Skin epidermis (tissue), 12 donors: ENCODE results near the gene MGRN1.
A peak's percentile ranks its signal among the peaks of the same experiment; 100 is the strongest.

Experiments used
- H3K27ac ChIP-seq, 21 experiments: fragments of 200-600 bp; sonication (generic) in 11 of 21; one replicate each; pipeline ENCODE4 v1.5.0; 2020; ENCODE audit warnings: mild to moderate bottlenecking in 3 of 21, inconsistent platforms in 2 of 21, moderate library complexity in 2 of 21
- H3K4me3 ChIP-seq, 7 experiments: fragments of 200-600 bp; sonication (generic) in 2 of 7; one replicate each; pipeline ENCODE4 v1.5.0; 2020; ENCODE audit warnings: inconsistent platforms in 2 of 7, mild to moderate bottlenecking in 2 of 7, moderate library complexity in 1 of 7

The MGRN1 gene

DNA sequence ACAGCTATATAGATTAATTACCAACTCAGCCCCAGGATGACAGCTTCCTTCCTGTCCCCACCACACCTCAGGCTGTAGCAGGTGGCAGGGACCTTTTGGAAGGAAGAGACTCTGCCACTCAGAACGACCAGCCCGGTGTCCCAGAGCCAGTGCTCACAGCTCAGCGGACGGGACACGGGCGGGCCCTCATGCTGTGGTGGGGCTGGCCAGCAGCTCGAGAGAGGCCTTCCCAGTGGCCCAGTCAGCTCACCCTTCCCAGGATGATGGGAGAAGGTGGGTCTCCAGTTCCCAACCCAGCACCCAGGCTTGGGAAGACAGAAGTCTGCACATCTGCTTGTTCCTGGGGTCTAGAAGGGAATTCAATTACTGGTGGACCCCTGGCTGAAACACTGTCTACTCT lies 79.3 kb downstream of the MGRN1 start:
- Histone ChIP-seq H3K27ac (no peak overlapping the region), H3K4me3 (no peak overlapping the region)

DNA sequence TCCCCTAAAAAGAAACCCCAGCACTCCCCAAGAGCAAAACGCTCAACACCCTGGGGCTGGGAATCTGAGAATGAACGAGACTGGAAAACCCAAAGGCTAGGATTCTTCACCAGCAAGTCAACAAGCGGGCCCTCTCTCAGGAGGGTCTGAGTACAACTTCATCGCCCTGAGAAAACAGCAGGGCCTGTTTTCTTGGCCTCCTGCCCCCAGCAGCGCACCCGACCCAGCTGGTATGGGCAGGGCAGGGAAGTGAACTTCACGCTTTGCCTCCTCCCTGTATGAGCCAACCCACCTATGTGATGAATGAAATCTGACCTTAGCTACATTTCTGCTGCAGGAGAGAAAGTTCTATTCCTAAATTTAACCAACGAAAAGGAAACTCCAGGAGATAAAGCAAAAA lies 79.9 kb downstream of the MGRN1 start:
- H3K4me3 ChIP-seq, result no peak overlapping the region
- H3K27ac ChIP-seq, result no peak overlapping the region

DNA sequence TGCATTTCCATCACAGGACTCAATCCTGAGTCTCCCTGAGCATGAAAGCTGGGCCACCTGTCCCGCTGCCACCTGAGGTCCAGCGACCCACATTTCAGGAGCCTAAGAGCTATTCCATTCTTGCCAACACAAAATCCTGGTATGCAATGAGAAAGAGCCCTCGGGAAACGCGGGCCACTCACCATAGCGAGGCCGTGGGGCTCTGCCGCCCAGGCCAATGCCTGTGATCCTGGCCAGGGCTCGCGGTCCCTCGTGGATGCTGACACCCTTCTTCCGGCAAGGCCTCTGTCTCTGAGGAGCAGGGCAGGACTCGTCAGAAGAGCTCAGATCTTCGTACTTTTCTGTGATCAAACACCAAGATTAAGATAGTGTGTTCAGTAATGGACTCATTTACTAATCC lies 80.3 kb downstream of the MGRN1 start:
- Histone ChIP-seq H3K4me3 (no peak overlapping the region), H3K27ac (no peak overlapping the region)

DNA sequence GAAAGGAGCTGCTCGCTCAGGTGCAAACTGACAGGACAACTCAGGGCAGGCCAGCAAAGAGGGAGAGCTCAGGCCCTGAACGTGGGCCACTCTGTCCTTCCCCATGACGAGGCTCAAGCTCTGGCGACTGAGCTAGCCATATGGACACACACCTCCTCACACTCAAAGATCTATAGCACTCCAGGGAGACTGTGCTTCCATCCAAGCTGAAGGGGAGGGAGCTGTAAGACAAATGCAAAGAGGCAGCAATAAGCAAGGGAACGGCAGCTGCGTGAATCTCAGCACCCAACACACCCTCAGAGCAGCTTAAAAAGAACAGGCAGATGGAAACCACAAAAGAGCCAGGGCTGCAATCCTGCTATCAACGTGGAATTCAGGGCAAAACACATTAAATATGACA lies 82.2 kb downstream of the MGRN1 start:
- Histone ChIP-seq H3K27ac (no peak overlapping the region), H3K4me3 (no peak overlapping the region)

DNA sequence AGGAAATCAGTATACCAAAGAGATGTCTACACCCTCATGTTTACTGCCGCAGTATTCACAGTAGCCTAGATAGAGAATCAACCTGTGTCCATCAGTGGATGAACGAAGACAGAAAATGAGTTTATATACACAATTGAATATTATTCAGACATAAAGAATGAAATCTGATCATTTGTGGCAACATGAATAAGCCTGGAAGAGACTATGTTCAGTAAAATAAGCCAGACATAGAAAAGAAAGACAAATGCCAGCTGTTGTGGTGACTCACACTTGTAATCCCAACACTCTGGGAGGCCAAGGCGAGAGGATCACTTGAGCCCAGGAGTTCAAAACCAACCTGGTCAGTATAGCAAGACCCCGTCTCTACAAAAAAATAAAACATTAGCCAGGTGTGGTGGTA lies 84.9 kb downstream of the MGRN1 start:
- H3K4me3 ChIP-seq, result no peak overlapping the region

DNA sequence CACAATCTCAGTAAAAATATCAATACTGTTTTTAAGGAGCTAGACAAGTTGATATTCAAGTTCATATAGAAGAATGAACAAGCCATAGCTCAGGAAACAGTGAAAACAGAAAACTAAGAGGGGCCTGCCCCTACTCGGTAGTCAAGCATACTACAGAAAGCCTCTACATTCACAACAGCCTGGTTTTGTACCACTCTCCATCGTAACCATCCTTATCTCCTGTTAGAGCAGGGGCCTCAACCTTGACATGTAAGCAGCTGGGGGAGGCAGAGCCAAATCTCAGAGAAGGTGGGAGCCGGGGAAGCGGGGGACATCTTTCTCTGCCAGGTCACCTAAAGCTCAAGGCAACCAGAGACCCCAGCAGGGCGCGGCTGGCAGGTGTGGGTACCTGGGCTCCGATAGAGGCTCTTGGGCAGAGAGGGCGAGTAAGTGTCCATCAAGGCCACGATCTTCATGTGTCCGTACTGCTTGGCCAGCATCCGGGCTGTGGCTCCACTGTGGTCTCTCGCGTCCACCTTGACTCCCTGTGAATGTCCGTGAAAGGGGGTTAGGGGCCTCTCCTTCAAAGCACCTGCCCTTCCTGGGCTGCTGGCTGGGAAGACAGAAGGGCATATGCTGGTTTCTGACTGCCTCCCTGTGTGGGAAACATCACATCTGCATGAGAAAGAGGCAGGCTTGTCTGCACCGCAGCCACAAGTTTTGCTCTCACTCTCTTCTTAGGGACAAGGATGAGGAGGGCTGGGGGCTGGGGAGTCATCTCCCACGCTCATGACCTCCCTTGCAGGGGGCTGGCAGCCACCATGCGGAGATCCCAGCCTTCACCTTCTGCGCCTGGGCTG lies 89.3 kb downstream of the MGRN1 start:
- H3K27ac ChIP-seq, result no peak overlapping the region
- no peak overlapping the region for H3K4me3 ChIP-seq

More for the DNA sequence above, 84.9 kb downstream of the MGRN1 start:
- no peak overlapping the region for H3K27ac ChIP-seq

DNA sequence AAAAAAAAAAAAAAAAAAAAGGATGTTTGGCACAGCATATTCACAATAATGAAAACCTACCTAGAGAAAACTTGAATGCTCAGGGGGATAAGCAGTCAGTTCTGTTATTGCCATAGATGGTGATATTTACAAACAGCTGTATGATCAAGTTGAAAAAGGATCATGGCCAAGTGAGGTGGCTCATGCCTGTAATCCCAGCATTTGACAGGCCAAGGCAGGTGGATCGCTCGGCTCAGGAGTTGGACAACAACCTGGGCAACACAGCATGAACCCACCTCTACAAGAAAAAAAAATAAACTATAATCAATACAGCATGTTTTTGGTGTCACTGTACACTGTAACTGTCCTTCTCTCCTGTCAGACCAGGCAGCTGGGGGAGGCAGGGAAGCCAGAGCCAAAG lies 90.4 kb downstream of the MGRN1 start:
- H3K27ac ChIP-seq, result no peak overlapping the region
- H3K4me3 ChIP-seq, result no peak overlapping the region

DNA sequence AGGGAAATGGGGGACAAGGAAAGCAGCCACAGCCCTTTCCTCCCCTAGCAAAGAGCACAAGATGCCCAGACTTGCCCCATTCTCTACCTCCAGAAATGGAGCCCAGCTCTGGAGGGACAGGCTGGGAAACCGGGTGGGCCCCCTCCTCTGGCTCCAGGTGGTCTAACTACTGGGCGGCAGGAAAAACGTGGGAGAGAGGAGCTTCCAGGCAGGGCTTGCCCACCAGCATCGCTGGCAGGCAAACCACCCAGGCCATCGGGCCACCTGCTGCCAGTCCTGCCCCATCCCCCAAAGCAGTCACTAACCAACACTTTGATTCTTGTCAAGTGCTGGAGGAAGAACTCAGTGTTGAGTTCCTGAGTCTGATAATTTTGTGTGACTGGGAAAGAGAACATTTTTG lies 93.8 kb downstream of the MGRN1 start:
- H3K27ac ChIP-seq, result peak overlapping the region in 1 of 21 experiments; percentile 9
- no peak overlapping the region for H3K4me3 ChIP-seq

DNA sequence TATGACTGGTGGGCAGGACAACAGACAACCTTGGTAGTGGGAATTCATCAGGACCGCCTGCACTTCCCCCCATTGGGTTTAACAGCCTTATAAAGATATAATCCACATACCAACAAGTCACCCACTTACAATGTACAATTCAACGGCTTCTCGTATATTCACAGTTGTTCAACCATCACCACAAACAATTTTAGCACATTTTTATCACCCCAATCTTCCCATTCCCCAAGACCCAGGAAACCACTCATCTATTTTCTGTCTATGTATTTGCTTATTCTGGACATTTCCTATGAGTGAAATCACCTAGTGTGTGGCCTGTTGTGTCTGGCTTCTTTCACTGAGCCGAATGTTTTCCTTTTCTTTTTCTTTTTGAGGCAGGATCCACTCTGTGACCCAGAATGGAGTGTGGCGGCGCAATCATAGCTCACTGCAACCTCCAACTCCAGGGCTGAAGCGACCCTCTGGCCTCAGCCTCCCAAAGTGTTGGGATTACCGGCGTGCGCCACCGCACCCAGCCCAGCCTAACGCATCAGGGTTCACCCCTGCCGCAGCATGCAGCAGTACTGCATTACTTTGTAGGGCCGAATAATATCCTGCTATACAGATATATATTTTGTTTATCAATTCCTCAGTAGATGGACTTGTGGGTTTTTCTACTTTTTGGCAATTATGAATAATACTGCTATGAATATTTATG lies 98.6 kb downstream of the MGRN1 start:
- Histone ChIP-seq H3K27ac (no peak overlapping the region), H3K4me3 (no peak overlapping the region)

DNA sequence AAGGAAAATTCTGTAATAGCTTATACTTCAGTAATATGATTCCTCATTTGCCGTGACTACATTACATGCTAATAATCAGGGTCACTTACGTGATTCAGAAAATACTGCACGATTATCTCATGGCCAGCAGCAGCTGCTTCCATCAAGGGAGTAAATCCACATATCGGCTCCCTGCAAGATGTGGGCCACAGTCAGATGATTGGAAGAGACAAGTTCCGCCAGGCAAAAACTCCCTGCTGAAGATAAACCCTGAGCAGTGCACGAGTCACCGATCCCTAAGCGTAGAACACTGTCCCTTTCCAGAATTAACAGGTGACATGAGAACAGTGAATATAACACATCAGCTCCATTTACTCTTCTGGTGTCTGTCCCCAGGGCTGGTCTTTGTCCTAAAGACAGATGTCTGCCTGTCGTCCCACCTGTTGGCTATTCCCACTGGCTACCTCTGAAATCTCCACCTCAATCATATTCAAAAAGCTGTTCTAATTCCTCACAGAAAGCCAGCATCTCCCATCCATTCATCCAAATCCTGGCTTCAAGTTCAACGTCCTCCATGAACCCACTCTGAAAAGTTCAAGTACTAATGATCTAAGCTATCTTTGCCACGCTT lies 100.1 kb downstream of the MGRN1 start:
- no peak overlapping the region for H3K27ac ChIP-seq
- no peak overlapping the region for H3K4me3 ChIP-seq

DNA sequence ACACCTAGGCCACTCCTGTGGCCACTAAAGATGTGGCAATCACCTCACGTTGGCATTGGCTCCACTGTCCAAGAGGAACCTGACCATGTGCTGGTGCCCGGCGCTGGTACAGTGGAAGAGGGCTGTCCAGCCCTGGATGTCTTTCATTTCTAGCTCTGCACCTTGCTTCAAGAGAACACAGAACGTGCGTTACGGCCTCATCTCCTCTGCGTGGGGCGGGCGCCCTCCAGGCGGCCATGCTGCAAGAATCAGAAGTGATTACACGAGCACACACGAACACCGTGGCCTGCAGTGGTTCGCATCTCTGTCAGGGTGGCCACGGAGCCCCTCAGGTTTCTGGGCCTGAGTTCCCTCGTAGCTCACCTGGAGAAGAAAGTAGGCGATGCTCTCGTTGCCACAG lies 102.0 kb downstream of the MGRN1 start:
- H3K27ac ChIP-seq, result no peak overlapping the region

DNA sequence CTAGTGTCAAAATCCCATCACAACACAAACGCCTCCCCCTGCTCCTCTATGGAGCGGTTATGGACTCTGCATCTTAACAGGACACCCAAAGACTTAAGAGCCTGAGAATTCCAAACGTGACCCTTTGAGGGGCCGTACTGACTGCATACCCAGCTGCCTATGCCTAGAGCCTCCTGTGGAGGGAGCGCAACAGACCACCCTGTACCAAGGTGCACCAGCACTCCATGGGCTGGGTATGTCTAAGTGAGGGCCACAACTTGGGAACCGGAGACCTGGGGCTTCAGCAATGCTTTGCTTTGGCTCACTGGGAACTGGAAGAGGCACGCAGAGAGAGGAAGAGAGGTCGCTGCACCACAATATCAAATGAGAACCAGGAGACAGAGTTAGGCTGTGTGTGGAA lies 104.0 kb downstream of the MGRN1 start:
- no peak overlapping the region for H3K4me3 ChIP-seq
- no peak overlapping the region for H3K27ac ChIP-seq

More for the DNA sequence above, 102.0 kb downstream of the MGRN1 start:
- H3K4me3 ChIP-seq, result no peak overlapping the region

DNA sequence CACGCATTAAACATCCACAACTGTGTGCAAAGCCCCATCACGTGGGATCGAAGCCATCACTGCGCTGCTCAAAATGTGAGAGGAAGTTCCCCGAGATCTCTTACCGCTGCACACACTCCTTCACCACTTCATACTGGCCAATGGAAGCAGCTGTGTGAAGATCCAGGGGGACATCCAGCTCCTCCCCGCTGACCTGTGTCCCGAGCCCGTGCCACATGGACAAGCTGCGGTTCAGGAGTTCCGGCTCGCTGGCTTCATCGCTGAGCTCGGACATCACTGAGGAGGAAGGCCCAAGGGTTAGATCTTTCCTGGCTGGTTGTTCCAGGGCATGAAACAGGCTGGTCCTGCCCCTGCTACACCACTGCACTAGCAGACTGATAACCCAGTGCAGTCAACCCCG lies 105.2 kb downstream of the MGRN1 start:
- H3K4me3 ChIP-seq, result no peak overlapping the region

DNA sequence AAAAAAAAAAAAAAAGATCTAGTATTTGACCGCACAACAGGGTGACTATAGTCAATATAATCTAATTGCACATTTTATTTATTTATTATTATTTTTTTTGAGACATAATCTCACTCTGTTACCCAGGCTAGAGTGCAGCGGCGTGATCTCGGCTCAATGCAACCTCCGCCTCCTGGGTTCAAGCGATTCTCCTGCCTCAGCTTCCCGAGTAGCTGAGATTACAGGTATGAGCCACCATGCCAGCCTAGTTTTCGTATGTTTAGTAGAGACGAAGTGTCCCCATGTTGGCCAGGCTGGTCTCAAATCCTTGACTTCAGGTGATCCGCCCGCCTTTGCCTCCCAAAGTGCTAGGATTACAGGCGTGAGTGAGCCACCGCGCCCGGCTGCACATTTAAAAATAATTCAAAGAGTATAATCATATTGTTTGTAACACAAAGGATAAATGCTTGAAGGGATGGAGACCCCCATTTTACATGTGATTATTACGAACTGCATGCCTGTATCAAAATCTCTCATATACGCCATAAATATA lies 108.7 kb downstream of the MGRN1 start:
- Histone ChIP-seq H3K4me3 (peak overlapping the region; percentile 66 to 99 (median 88)), H3K27ac (peak overlapping the region in 13 of 21 experiments; percentile 56 to 87 (median 80))

More for the DNA sequence above, 105.2 kb downstream of the MGRN1 start:
- no peak overlapping the region for H3K27ac ChIP-seq

DNA sequence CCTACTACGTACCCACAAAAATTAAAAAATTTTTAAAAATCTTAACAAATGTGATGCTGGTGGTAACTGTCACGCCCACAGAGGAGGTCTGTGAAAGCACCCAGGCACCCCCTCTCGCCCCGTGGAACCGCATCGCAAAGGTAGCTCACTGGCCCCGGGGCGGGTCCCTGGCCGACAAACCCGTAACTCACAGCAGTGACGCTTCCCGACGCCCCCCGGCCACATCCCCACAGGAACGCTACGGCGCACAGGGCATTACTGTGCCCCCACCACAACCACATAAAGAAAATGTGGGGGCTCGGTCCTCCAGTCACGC lies 109.1 kb downstream of the MGRN1 start:
- Histone ChIP-seq H3K27ac (peak overlapping the region in 20 of 21 experiments; percentile 34 to 87 (median 79)), H3K4me3 (peak overlapping the region; percentile 66 to 99 (median 88))

DNA sequence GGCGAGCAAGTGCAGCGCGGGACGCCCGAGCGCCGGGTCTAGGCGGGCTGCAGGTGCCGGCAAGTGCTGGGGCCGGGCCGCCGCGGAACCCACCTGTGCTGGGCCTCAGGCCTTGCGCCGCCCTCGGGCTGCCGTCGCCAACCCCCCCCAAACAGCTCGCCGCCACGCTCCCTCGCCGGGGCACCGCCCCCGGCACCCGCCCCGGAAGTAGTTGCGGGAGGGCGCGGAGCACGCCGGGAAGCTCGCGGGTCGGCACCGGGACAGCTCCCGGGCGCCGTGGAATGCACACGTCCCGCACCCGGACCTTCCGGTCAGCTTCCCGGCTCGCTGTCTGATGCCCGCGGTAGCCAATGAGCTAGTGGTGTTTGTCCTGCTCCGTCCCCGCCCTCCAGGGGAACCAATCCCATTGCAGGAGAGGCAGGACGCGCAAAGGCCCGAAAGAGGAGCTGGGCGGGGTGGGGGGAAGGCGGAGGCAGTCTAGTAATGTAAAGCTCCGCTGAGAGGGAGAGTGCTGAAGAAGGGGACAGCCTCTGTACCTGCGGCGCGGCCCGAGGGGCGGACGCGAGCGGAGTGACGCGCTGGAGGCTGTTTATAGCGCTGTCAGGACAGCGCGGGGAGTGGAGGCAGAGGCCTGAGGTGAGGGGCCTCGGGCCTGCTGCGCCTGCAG lies 109.6 kb downstream of the MGRN1 start, which contains the start of the genes ANKS3 and DNAAF8:
TSS of gene ANKS3 (minus strand) at position 209 of the 667 bp plus-strand sequence. CDS start 4,122 bp downstream, outside the sequence.
TSS of gene DNAAF8 (plus strand) at position 475 of the 667 bp plus-strand sequence. CDS start 1,978 bp downstream, outside the sequence.
- H3K27ac ChIP-seq, result peak within 1 kb of the TSS in 20 of 21 experiments; percentile 41 to 87 (median 79)
- peak within 1 kb of the TSS; percentile 66 to 99 (median 88) for H3K4me3 ChIP-seq

DNA sequence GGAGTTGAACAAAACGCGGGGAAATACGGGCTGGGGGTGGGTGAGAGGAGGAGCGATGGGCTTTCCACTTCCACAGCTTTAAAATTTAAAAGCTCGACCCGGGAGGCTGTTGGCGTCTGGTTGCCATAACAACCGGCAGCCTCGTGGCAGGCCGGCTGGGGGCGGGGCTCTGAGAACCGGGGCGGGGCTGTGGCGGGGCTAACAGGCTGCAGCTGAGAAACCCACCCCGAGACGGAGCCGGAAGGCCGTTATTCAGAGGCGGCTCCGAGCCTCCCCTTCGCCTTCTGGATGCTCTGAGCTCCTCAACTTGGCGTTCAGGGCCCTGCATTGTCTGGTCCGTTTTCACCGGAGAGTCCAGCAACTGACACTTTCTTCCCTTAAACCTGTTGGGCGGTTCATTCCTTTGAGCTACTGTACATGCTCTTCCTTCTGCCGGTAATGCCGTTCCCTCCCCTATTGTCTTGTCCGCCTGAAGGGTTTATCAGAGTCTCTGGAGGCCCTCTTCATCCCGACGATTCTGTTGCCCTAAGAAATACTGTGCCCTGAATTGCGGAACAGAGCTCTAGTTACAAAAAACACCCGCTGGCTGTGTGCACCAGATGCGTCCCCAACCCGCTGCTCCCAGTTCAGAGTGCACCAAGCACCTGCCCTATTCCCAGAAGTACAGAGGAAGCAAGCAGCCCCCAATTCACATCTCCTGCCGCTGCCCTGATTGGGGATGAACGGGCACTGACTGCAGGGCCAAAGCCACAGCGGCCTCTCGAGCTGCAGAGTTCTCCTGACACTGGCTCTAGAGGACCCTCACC lies 110.3 kb downstream of the MGRN1 start:
- peak overlapping the region; percentile 66 to 99 (median 88) for H3K4me3 ChIP-seq
- H3K27ac ChIP-seq, result peak overlapping the region in 20 of 21 experiments; percentile 40 to 87 (median 78)

DNA sequence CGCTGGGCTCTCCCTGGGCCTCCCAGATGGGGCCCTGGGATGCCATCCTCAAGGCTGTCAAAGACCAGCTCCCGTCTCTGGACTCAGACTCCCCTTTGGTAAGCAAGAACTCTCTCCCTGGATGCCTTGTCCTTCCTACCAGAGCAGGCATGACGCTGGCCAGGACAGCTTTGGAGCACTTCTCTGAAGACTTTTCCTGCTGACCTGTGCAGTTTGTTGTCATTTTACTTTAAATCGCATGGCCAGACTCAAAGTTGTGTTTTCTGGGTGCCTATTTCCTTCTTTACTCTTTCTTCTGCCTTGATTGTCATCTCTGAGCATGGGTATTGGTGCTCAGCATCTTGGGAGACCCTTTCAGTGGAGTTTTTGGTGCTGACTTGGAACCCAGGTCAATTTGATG lies 111.9 kb downstream of the MGRN1 start:
- Histone ChIP-seq H3K4me3 (no peak overlapping the region), H3K27ac (no peak overlapping the region)

DNA sequence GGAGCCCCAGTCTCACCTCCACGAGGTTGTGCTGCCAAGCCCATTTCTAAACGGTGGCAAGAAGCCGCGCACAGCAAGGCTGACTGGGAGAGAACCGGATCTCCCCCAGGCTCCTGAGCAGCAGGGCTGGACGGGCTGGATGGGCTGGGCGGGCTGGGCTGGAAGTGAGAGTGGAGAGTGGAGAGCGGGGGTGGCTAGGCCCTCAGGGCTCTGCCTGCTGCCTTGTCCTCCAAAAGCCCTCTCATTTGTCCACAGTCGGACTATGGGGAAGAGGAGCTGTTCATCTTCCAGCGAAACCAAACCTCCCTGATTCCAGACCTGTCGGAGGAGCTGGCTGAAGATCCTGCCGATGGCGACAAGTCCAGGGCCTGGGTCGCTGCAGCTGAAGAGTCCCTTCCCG lies 112.9 kb downstream of the MGRN1 start:
- no peak overlapping the region for H3K27ac ChIP-seq
- no peak overlapping the region for H3K4me3 ChIP-seq
